A549 (cell line): ENCODE results near the gene ZNF326. TPM values are rescaled to one million over a fixed set of nuclear protein-coding genes. Genes with fewer than 3 reads are reported as not detected.

Experiments
- ATAC-seq, 2 experiments: fragments of 200-7000 bp in 1 of 2; fragments of >200 bp in 1 of 2; cut with Nextera tagmentation in 1 of 2; cut with Tn5 transposase in 1 of 2; 3 replicates each; pipeline versions ENCODE4 v1.8.0 to v1.9.1; 2018 to 2020; ENCODE audit warnings: mild to moderate bottlenecking in 1 of 2, moderate library complexity in 1 of 2
- CTCF ChIA-PET: fragments of 300-600 bp; sonication (Branson Sonifier 250); formaldehyde crosslinking; extraction: SDS; loops from one replicate; lab custom pipeline; 2021; ENCODE audit warnings: antibody characterized with exemption, inconsistent platforms; lab: Yijun Ruan, JAX
- POLR2A ChIA-PET: fragments of 350-600 bp; formaldehyde crosslinking; extraction: SDS; loops from one replicate; lab custom pipeline; 2021; ENCODE audit warnings: antibody characterized with exemption, inconsistent platforms; lab: Yijun Ruan, JAX
- DNase-seq, 2 experiments: peaks; one replicate each; pipeline versions ENCODE4 v3.0.0 to v3.0.0-alpha.2; 2011 to 2016; ENCODE audit warnings: low read depth in 1 of 2, low spot score in 1 of 2
- FAIRE-seq: peaks from 2 replicates; lab custom pipeline; 2011; peaks lifted over from hg19 to GRCh38; lab: Jason Lieb, UNC
- H3K27ac ChIP-seq, 2 experiments: fragments of >200 bp; sonication (Bioruptor Twin); formaldehyde crosslinking; 3 replicates each; pipeline ENCODE4 v1.5.1; 2016 to 2017
- H3K4me1 ChIP-seq: fragments of >200 bp; sonication (Bioruptor Twin); formaldehyde crosslinking; 3 replicates; pipeline ENCODE4 v1.6.1; 2016
- H3K4me2 ChIP-seq: fragments of >200 bp; sonication (Bioruptor Twin); formaldehyde crosslinking; 3 replicates; pipeline ENCODE4 v1.6.1; 2016
- H3K4me3 ChIP-seq: fragments of >200 bp; sonication (Bioruptor Twin); formaldehyde crosslinking; 3 replicates; pipeline ENCODE4 v1.5.1; 2016
- H3K9me3 ChIP-seq: fragments of >200 bp; sonication (Bioruptor Twin); formaldehyde crosslinking; 3 replicates; pipeline ENCODE4 v1.6.1; 2016
- CBX2 ChIP-seq: fragments of 200-600 bp; sonication (generic); IDR thresholded peaks from 2 replicates; pipeline ENCODE4 v1.6.1; 2016; ENCODE audit warnings: low read depth, mild to moderate bottlenecking, borderline replicate concordance
- CHD2 ChIP-seq: fragments of 150-350 bp; IDR thresholded peaks from 2 replicates; pipeline ENCODE4 v1.6.1; 2014; ENCODE audit warnings: low read length; ENCODE audit not compliant: partially characterized antibody
- CHD4 ChIP-seq: fragments of 200-600 bp; sonication (generic); IDR thresholded peaks from 2 replicates; pipeline ENCODE4 v1.6.1; 2016; ENCODE audit warnings: antibody characterized with exemption, mild to moderate bottlenecking, borderline replicate concordance
- E2F6 ChIP-seq: IDR thresholded peaks from 2 replicates; pipeline ENCODE4 v1.6.1; 2012; ENCODE audit warnings: low read depth, borderline replicate concordance
- GATA3 ChIP-seq: IDR thresholded peaks from 2 replicates; pipeline ENCODE4 v1.6.1; 2012; ENCODE audit warnings: borderline replicate concordance
- HOXA7 ChIP-seq: fragments of 250-450 bp; sonication (Bioruptor Pico); IDR thresholded peaks from 2 replicates; pipeline ENCODE4 v1.5.0; 2020; ENCODE audit warnings: mild to moderate bottlenecking, moderate library complexity
- HOXB13 ChIP-seq: fragments of 250-450 bp; sonication (Bioruptor Pico); IDR thresholded peaks from 2 replicates; pipeline ENCODE4 v1.5.0; 2020; ENCODE audit warnings: low read depth, mild to moderate bottlenecking, moderate library complexity
- JUNB ChIP-seq: fragments of >200 bp; sonication (Bioruptor Twin); formaldehyde crosslinking; IDR thresholded peaks from 2 replicates; pipeline ENCODE4 v1.6.1; 2016
- KDM1A ChIP-seq: fragments of 200-600 bp; sonication (generic); IDR thresholded peaks from 2 replicates; pipeline ENCODE4 v1.6.1; 2016; ENCODE audit warnings: low read depth, mild to moderate bottlenecking
- MAFK ChIP-seq: fragments of 450-650 bp; IDR thresholded peaks from 2 replicates; pipeline ENCODE4 v1.6.1; 2014; ENCODE audit not compliant: partially characterized antibody
- MAZ ChIP-seq: fragments of 150-350 bp; IDR thresholded peaks from 2 replicates; pipeline ENCODE4 v1.6.1; 2014; ENCODE audit warnings: antibody characterized with exemption, low read depth, low read length, borderline replicate concordance
- NFE2L2 ChIP-seq: fragments of 150-350 bp; conservative IDR thresholded peaks from 2 replicates; pipeline ENCODE4 v1.6.1; 2014; ENCODE audit warnings: low read length
- NR3C1 ChIP-seq: fragments of >200 bp; sonication (Bioruptor Twin); formaldehyde crosslinking; IDR thresholded peaks from 3 replicates; pipeline ENCODE4 v1.6.1; 2017
- RAD21 ChIP-seq, 2 experiments: fragments of >200 bp in 1 of 2; sonication (Bioruptor Twin) in 1 of 2; formaldehyde crosslinking in 1 of 2; IDR thresholded peaks in 1 of 2; conservative IDR thresholded peaks in 1 of 2; 2 replicates in 1 of 2; 3 replicates in 1 of 2; pipeline ENCODE4 v1.6.1; 2012 to 2018; ENCODE audit warnings: inconsistent platforms in 1 of 2
- RARB ChIP-seq: fragments of 250-450 bp; sonication (Bioruptor Pico); IDR thresholded peaks from 2 replicates; pipeline ENCODE4 v1.8.0; 2021; ENCODE audit warnings: mild to moderate bottlenecking, moderate library complexity
- REST ChIP-seq: fragments of 200-600 bp; sonication (generic); IDR thresholded peaks from 2 replicates; pipeline ENCODE4 v1.6.1; 2016; ENCODE audit warnings: antibody characterized with exemption, mild to moderate bottlenecking, moderate library complexity
- RFX5 ChIP-seq: fragments of 450-650 bp; IDR thresholded peaks from 2 replicates; pipeline ENCODE4 v1.7.1; 2014; ENCODE audit warnings: antibody characterized with exemption, mild to moderate bottlenecking, moderate library complexity
- RNF2 ChIP-seq: fragments of 200-600 bp; sonication (generic); IDR thresholded peaks from 2 replicates; pipeline ENCODE4 v1.6.1; 2016; ENCODE audit warnings: low read depth, mild to moderate bottlenecking, antibody characterized with exemption, moderate library complexity, borderline replicate concordance
- SMC3 ChIP-seq: fragments of >200 bp; sonication (Bioruptor Twin); formaldehyde crosslinking; IDR thresholded peaks from 3 replicates; pipeline ENCODE4 v1.6.1; 2018; ENCODE audit warnings: inconsistent platforms
- SREBF2 ChIP-seq: fragments of 450-650 bp; IDR thresholded peaks from 2 replicates; pipeline ENCODE4 v1.6.1; 2014; ENCODE audit warnings: mild to moderate bottlenecking, moderate library complexity
- TP53 ChIP-seq: fragments of 250-450 bp; sonication (Bioruptor Pico); IDR thresholded peaks from 2 replicates; pipeline ENCODE4 v1.5.0; 2021; ENCODE audit warnings: mild to moderate bottlenecking, moderate library complexity
- ZFP36 ChIP-seq: fragments of 450-650 bp; IDR thresholded peaks from 2 replicates; pipeline ENCODE4 v1.6.1; 2014; ENCODE audit warnings: borderline replicate concordance; ENCODE audit not compliant: partially characterized antibody
- WGBS: methylation state at CpG from one replicate; pipeline ENCODE4 v1.1.6; 2017; ENCODE audit errors: missing lambda C conversion rate; 5-methylcytosine and 5-hydroxymethylcytosine counted together
- polyA plus RNA-seq, 4 experiments: library from polyadenylated mRNA; depleted of rRNA in 3 of 4; stranded (reverse); fragments of >200 nt; fragmentation: RNase III in 1 of 4; extraction: RNeasy Plus Mini Kit Qiagen cat#74134 plus additional on column Dnase treatment in 1 of 4; gene quantifications; 2 replicates in 3 of 4; 3 replicates in 1 of 4; pipeline ENCODE4 v1.2.3, GENCODE V29; 2011 to 2017
- TF ChIP-seq, protein P1 (sequence below): fragments of 150-350 bp; IDR thresholded peaks from 2 replicates; pipeline ENCODE4 v1.6.1; 2014; ENCODE audit warnings: low read depth, mild to moderate bottlenecking, low read length
- TF ChIP-seq, protein P2 (sequence below): fragments of >200 bp; sonication (Bioruptor Twin); formaldehyde crosslinking; IDR thresholded peaks from 3 replicates; pipeline ENCODE4 v1.5.1; 2016

ZNF326 gene
- polyA plus RNA-seq, 2 of the 4 experiments (the other 2 are of a cell fraction): 32.3 to 47.8 TPM

DNA sequence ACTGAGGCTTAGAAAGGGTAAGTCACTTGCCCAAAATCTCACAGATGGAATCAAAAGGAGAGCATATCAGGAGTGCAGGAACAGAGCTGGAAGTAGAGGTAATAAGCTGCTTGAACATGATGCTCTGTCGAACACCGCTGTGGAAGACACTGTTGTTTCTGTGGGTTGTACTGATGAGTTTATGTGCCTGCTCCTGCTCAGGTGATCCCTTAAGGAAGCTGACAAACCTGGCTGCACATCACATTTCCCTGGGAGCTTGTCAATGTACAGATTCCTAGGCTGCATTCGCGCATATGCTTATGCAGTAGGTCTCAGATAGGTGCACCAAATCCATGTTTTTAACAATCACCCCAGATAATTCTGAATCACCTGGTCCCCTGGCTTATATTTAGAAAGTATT lies 79.7 kb downstream of the ZNF326 start:
- POLR2A ChIA-PET: no interaction called here
- H3K9me3 ChIP-seq: no peaks in the 10 kb centered on the region
- FAIRE-seq: no peak
- peak overlapping the region; percentile 26; the same call in 1 of the 3 replicates for H3K4me2 ChIP-seq
- TF ChIP-seq REST (no peak), MAFK (no peak), CHD2 (no peak), KDM1A (no peak), RNF2 (no peak), RARB (no peak), CHD4 (no peak), TP53 (CRISPR knock-in tag) (no peak), GATA3 (no peak), NFE2L2 (no peak), E2F6 (no peak), ZFP36 (no peak), RFX5 (no peak)
- TF ChIP-seq, protein P1, sequence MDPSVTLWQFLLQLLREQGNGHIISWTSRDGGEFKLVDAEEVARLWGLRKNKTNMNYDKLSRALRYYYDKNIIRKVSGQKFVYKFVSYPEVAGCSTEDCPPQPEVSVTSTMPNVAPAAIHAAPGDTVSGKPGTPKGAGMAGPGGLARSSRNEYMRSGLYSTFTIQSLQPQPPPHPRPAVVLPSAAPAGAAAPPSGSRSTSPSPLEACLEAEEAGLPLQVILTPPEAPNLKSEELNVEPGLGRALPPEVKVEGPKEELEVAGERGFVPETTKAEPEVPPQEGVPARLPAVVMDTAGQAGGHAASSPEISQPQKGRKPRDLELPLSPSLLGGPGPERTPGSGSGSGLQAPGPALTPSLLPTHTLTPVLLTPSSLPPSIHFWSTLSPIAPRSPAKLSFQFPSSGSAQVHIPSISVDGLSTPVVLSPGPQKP: no peak
- TF ChIP-seq, protein P2, sequence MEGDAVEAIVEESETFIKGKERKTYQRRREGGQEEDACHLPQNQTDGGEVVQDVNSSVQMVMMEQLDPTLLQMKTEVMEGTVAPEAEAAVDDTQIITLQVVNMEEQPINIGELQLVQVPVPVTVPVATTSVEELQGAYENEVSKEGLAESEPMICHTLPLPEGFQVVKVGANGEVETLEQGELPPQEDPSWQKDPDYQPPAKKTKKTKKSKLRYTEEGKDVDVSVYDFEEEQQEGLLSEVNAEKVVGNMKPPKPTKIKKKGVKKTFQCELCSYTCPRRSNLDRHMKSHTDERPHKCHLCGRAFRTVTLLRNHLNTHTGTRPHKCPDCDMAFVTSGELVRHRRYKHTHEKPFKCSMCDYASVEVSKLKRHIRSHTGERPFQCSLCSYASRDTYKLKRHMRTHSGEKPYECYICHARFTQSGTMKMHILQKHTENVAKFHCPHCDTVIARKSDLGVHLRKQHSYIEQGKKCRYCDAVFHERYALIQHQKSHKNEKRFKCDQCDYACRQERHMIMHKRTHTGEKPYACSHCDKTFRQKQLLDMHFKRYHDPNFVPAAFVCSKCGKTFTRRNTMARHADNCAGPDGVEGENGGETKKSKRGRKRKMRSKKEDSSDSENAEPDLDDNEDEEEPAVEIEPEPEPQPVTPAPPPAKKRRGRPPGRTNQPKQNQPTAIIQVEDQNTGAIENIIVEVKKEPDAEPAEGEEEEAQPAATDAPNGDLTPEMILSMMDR: no peak
- no peak overlapping the region for H3K27ac ChIP-seq
- WGBS: 64% methylated on average over 4 of the region's 4 CpGs
- no peaks in the 10 kb centered on the region for H3K4me1 ChIP-seq
- DNase-seq: no peak
- CTCF ChIA-PET: interaction anchor here (1.0 kb wide), 1 partner anchor 15 kb away, joined by 3 read pairs; no protein-coding TSS in a partner anchor
- H3K4me3 ChIP-seq: no peak overlapping the region
- no peak for ATAC-seq

- FAIRE-seq: no peak
- Histone ChIP-seq H3K4me2 (no peak overlapping the region), H3K9me3 (no peaks in the 10 kb centered on the region), H3K27ac (no peak overlapping the region), H3K4me3 (no peak overlapping the region), H3K4me1 (no peaks in the 10 kb centered on the region)
- WGBS: 37% methylated on average over 1 of the region's 1 CpG
- no peak for ATAC-seq
- POLR2A ChIA-PET: no interaction called here
- CTCF ChIA-PET: interaction anchor here (1.0 kb wide), 1 partner anchor 14 kb away, joined by 3 read pairs; no protein-coding TSS in a partner anchor
- no peak for TF ChIP-seq NR3C1
- TF ChIP-seq MAZ: no peak
- no peak for TF ChIP-seq CBX2
- no peak for TF ChIP-seq RAD21 (conservative IDR thresholded peaks at IDR 0.05 in 1 of 2, IDR thresholded peaks at IDR 0.05 in 1 of 2)
- TF ChIP-seq SREBF2: no peak
- no peak for TF ChIP-seq HOXB13 (CRISPR knock-in tag)
- no peak for TF ChIP-seq HOXA7 (CRISPR knock-in tag)
- TF ChIP-seq NFE2L2: no peak
- TF ChIP-seq MAFK: no peak
- no peak for TF ChIP-seq SMC3
- TF ChIP-seq JUNB: no peak
- DNase-seq: no peak
Observed at GRCh38 chr1:90074970-90075391, 80.1 kb downstream of the ZNF326 start.
